GM18507 (cell line): ENCODE measurements around the gene NPEPL1.
"Not testable (repeated sequence)": the region's sequence is repeated elsewhere in the genome, so short reads cannot be mapped to it uniquely, and the experiment has no call there.

Source experiments
- DNase-seq: peaks from one replicate; pipeline ENCODE4 v3.0.0; 2011; ENCODE audit warnings: low read depth; ENCODE audit not compliant: insufficient read length; ENCODE audit errors: extremely low spot score
- FAIRE-seq: peaks from 2 replicates; lab custom pipeline; 2011; peaks lifted over from hg19 to GRCh38; lab: Jason Lieb, UNC

The NPEPL1 gene

GRCh38 chr20:58751979-58752378 is 59.4 kb downstream of the NPEPL1 start:
- DNase-seq (no peak), FAIRE-seq (no peak)

- DNase-seq (no peak), FAIRE-seq (no peak)
Observed at GRCh38 chr20:58752565-58752964, 60.0 kb downstream of the NPEPL1 start.

GRCh38 chr20:58753267-58753921 is 60.8 kb downstream of the NPEPL1 start:
- no peak for FAIRE-seq
- no peak for DNase-seq

GRCh38 chr20:58753922-58754551 is 61.4 kb downstream of the NPEPL1 start:
- FAIRE-seq: no peak
- DNase-seq: no peak

GRCh38 chr20:58754584-58754983 is 62.0 kb downstream of the NPEPL1 start:
- DNase-seq: no peak
- FAIRE-seq: no peak

- DNase-seq (no peak), FAIRE-seq (no peak)
Observed at GRCh38 chr20:58755062-58755697, 62.6 kb downstream of the NPEPL1 start.

GRCh38 chr20:58755766-58756449 is 63.3 kb downstream of the NPEPL1 start:
- DNase-seq: no peak
- no peak for FAIRE-seq

- DNase-seq: no peak
- no peak for FAIRE-seq
Observed at GRCh38 chr20:58756450-58756775, 63.8 kb downstream of the NPEPL1 start.

GRCh38 chr20:58757647-58758046 is 65.0 kb downstream of the NPEPL1 start:
- FAIRE-seq, DNase-seq: not testable (repeated sequence)

GRCh38 chr20:58759947-58760346 is 67.3 kb downstream of the NPEPL1 start:
- no peak for FAIRE-seq
- no peak for DNase-seq

- DNase-seq (no peak), FAIRE-seq (no peak)
Observed at GRCh38 chr20:58760856-58761255, 68.3 kb downstream of the NPEPL1 start.

GRCh38 chr20:58762120-58762519 is 69.5 kb downstream of the NPEPL1 start:
- DNase-seq (no peak), FAIRE-seq (no peak)

GRCh38 chr20:58763076-58763475 is 70.5 kb downstream of the NPEPL1 start:
- DNase-seq: no peak
- no peak for FAIRE-seq
